Measurements from ENCODE around the gene STMND1. TPM values are rescaled to one million over a fixed set of nuclear protein-coding genes. Genes with fewer than 3 reads are reported as not detected.

Gene STMND1
- total and polyA plus RNA-seq, 7 donors: not detected

DNA sequence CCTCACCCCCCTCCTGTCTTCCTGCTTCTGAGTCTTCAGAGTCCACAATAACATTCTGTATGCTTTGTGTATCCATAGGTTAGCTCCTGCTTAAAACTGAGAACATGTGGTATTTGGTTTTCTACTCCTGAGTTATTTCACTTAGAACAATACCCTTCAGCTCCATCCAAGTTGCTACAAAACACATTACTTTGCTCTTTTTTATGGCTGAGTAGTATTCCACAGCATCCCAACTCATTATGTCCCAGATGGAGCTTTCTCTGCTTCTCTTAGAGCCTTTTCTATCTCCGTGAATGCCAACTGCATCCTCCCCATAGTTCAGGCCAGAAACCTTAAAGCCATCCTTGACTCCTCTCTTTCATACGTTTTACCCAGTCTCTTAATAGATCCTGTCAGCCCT is 55.8 kb downstream of the STMND1 start:
- TF ChIP-seq, protein P1, sequence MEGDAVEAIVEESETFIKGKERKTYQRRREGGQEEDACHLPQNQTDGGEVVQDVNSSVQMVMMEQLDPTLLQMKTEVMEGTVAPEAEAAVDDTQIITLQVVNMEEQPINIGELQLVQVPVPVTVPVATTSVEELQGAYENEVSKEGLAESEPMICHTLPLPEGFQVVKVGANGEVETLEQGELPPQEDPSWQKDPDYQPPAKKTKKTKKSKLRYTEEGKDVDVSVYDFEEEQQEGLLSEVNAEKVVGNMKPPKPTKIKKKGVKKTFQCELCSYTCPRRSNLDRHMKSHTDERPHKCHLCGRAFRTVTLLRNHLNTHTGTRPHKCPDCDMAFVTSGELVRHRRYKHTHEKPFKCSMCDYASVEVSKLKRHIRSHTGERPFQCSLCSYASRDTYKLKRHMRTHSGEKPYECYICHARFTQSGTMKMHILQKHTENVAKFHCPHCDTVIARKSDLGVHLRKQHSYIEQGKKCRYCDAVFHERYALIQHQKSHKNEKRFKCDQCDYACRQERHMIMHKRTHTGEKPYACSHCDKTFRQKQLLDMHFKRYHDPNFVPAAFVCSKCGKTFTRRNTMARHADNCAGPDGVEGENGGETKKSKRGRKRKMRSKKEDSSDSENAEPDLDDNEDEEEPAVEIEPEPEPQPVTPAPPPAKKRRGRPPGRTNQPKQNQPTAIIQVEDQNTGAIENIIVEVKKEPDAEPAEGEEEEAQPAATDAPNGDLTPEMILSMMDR (IDR thresholded peaks at IDR 0.05): no peak
- Histone ChIP-seq H3K27me3 (ENCODE audit: insufficient read depth in 3 of 3, low read length in 2 of 3) (peaks cover 0 to 2% (median 0%) of the 10 kb centered on the region in 3 donors), H3K27ac (no peak overlapping the region), H3K4me1 (peaks cover 4% of the 10 kb centered on the region), H3K36me3 (ENCODE audit: insufficient read depth in 1 of 2, low read depth in 1 of 2) (no peaks in the 10 kb centered on the region), H3K4me3 (no peak overlapping the region), H3K9me3 (no peaks in the 10 kb centered on the region)
- intact Hi-C loops (cut with DNase I): loop anchor here (2.0 to 10.0 kb wide), 4 partner anchors 425 to 967 kb away; partner anchors contain the start of gene NHLRC1 (in 1 of the 2)
- ATAC-seq (no peak), DNase-seq (no peak)
- 78 to 94% (median 93%) methylated on average over 2 of the region's 2 CpGs for WGBS, 3 donors

DNA sequence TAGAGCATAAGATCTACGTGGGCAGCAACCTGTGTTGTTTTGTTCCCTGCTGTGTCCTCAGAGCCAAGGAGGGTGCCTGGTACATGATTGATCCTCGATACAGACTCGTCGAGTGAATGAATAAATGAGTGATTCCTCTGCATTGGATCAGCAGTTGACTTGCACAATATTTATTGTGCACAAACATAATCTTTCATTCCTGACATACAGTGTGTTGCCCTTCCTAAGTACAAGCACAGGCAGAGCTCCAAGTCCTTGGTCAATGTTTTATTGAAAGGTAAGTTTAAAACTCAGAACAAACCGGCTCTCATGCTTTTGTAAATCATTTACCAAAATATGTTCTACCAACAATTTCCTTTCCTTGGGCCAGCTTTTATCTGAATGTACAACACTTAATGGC is 57.4 kb downstream of the STMND1 start:
- 82 to 90% (median 89%) methylated on average over 5 of the region's 5 CpGs for WGBS, 3 donors
- Histone ChIP-seq H3K27me3 (ENCODE audit: insufficient read depth in 3 of 3, low read length in 2 of 3) (peaks cover 0 to 2% (median 0%) of the 10 kb centered on the region in 3 donors), H3K9me3 (no peaks in the 10 kb centered on the region), H3K27ac (no peak overlapping the region), H3K4me1 (peaks cover 4% of the 10 kb centered on the region), H3K36me3 (ENCODE audit: insufficient read depth in 1 of 2, low read depth in 1 of 2) (no peaks in the 10 kb centered on the region), H3K4me3 (no peak overlapping the region)
- no peak for ATAC-seq
- no peak for DNase-seq
- intact Hi-C loops (cut with DNase I): loop anchor here (5.0 to 10.0 kb wide), 3 partner anchors 423 to 966 kb away; partner anchors contain the start of gene NHLRC1 (in 1 of the 2)
- TF ChIP-seq, protein P1 (IDR thresholded peaks at IDR 0.05): no peak

DNA sequence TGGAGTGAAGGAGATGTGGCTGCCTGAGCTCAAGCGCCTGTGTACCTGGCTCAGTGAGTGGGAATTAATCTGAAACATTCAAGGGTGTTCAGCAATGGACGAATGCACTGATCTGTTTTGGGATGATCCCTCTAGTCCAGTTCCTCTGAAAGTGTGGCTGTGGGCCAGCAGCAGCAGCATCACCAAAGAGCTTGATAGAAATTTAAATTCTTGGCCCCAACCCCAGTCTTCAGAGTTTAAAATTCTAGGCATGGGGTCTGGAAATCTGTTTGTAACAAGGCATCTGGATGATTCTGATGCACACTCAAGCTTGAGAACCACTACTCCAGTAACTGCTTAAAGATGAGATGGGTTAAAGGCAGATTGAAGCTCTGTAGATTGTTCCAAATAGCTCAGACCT is 59.2 kb downstream of the STMND1 start:
- Histone ChIP-seq H3K4me1 (peaks cover 4% of the 10 kb centered on the region), H3K27me3 (ENCODE audit: insufficient read depth in 3 of 3, low read length in 2 of 3) (peaks cover 0 to 2% (median 0%) of the 10 kb centered on the region in 3 donors), H3K9me3 (peaks cover 6% of the 10 kb centered on the region), H3K27ac (no peak overlapping the region), H3K36me3 (ENCODE audit: insufficient read depth in 1 of 2, low read depth in 1 of 2) (no peaks in the 10 kb centered on the region), H3K4me3 (no peak overlapping the region)
- no peak for DNase-seq
- TF ChIP-seq, protein P1 (IDR thresholded peaks at IDR 0.05): no peak
- intact Hi-C loops (cut with DNase I): loop anchor here in 1 of 2 donors (10.0 kb wide), 1 partner anchor 324 kb away; no protein-coding TSS in a partner anchor
- 59 to 85% (median 59%) methylated on average over 2 of the region's 2 CpGs for WGBS, 3 donors
- no peak for ATAC-seq

DNA sequence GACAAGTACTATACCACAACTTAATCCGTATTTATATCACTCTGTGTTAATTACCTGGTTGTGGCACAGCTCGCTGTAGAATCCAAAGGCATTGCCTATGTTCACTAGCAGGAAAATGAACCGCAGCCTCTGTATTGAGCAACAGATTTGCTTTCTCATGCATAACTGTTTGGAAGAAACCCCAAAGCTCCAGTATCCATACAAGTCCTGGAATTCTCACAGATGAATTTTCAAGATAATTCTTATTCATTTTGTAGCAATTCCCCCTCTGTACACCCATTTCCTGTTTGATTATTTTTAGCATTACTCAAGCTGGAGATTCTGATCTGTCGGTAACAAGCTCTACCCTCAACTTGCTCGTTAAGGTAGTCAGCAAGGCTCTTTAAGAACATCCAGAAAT is 63.5 kb downstream of the STMND1 start:
- TF ChIP-seq, protein P1 (IDR thresholded peaks at IDR 0.05): no peak
- intact Hi-C loops (cut with DNase I): loop anchor here in 1 of 2 donors (10.0 kb wide), 1 partner anchor 319 kb away; no protein-coding TSS in a partner anchor
- DNase-seq (no peak), ATAC-seq (no peak)
- WGBS, 3 donors: 67 to 74% (median 70%) methylated on average over 5 of the region's 5 CpGs
- H3K27ac ChIP-seq: no peak overlapping the region
- no peaks in the 10 kb centered on the region for H3K36me3 ChIP-seq (ENCODE audit: insufficient read depth in 1 of 2, low read depth in 1 of 2)
- H3K4me3 ChIP-seq: no peak overlapping the region
- peaks cover 6% of the 10 kb centered on the region for H3K9me3 ChIP-seq
- H3K4me1 ChIP-seq: peaks cover 17% of the 10 kb centered on the region
- H3K27me3 ChIP-seq (ENCODE audit: insufficient read depth in 3 of 3, low read length in 2 of 3): peaks cover 0 to 2% (median 0%) of the 10 kb centered on the region in 3 donors

Data from psoas muscle (tissue), 8 donors.